T1000 (cell line): ENCODE measurements around the gene ZMPSTE24.

Source experiments
- DNase-seq: peaks from one replicate; lab custom pipeline; 2025; ENCODE audit warnings: mixed read lengths; lab: John Stamatoyannopoulos, UW

The ZMPSTE24 gene

DNA sequence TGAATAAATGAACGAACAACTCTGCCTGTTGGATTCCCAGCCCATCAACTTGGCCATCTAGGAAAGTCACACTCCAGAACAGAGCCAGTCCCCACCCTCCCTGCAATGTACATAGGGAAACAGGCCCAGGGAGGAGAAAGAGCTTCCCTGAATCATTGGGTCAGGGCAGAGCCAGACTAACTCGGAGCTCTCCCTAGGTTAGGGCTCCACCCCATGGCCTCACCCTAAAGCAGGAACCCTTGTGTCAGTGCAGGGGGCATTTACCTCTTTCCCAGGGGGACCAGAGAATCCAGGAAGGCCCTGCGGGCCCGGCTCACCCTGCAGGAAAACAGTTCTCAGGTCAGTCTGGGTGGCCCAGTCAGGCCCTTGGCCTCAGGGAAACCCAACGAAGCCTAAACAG is 47.4 kb downstream of the ZMPSTE24 start:
- no peak for DNase-seq

- DNase-seq = no peak
Observed at GRCh38 chr1:40305871-40306270, 47.8 kb downstream of the ZMPSTE24 start.

DNA sequence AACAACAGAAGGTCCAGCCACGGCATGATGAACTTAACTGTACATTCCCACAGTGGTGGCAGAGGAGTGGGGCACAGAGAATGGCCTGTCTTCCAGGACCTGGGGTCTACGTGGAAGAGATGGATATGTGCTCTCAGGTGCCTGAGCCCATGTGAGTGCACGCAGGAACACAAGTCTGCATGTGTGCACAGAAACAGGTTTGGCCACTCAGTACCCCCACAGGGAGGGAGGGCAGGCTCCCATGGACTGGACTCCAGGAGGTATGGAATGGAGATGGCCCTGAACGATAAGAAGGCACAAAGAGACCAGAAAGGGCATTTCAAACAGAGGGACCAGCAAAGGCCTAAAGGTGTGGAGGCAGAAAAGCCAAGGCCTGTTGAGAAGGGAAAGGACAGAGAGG is 48.3 kb downstream of the ZMPSTE24 start:
- no peak for DNase-seq

DNA sequence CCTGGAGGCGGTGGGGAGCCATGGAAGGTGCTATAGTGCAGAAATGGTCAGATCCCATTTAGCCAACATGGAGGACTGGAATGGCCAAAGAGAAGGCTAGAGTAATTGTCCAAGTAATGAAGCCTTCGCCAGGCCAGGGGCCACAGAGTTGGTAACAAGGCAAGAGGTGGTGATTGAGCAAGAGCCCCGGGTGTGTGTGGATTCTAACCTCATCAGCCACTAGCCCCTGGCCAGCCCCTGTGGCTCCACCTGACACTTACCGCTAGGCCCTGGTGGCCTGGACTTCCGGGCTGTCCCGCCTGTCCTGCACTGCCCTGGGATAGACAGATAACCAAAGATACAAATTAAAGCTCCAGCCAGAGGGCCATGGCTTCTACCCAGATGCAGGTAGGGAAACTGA is 49.1 kb downstream of the ZMPSTE24 start:
- DNase-seq = no peak

DNA sequence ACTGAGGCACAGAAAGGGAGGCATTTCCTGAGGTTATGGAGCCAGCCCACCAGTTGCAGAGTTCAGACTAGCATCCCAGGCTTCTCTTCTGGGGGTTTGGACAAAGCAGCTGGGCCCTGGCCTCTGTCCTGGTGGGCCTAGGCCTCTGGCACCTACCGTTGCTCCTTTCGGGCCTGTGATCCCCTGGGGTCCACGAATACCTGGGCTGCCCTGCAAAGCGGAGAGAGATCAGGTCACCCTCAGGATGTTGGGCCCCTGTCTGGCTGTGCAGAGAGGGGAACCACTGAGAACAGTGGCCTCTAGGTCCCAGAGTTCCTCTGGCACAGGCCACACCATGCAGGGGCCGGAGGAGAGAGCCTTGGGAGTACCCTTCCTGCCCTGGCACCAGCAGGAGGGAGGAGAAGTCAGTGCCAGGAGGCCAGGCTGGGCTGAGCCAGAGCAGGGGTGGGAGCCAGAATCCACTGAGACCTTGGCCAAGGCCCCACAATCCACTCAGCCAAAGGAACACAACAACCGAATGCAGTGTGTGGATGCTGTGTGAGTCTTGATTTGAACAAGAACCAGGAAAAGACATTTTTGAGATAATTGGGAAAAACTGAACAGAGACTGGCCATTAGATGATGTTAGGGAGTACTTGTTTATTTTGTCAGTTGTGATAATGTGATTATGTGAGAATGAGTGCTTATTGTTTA is 50.1 kb downstream of the ZMPSTE24 start:
- no peak for DNase-seq

DNA sequence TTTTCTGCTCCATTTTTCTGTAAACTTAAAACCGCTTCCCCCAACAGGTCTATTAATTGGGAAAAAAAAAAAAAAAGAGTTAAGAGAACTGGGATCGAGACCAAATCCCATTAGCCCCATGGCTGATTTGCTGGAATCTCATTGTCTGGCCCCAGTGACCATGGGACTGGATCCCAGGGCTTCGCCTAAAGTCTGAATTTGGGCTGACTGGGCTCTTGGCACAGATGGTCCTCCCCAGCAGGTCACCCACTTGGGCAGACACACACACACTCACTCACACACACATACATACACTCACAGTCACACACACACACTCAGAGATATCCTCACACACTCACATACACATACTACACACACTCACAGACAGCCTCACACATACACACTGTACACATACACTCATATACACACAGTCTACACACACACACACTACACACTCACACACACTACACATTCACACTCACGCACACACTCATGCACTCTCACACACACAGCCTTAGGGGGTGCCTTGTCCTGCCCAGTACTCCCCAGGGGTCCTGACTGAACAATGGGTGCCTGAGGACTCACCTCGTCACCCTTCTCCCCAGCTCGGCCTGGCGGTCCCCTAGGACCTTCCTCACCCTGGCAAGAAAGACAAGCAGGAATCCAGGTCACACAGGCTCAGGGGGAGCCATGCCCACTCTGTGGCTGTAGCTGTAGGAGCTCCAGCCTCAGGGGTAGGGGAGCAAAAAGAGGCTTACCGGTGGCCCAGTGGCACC is 51.5 kb downstream of the ZMPSTE24 start:
- no peak for DNase-seq

GRCh38 chr1:40310129-40310461 is 52.1 kb downstream of the ZMPSTE24 start:
- no peak for DNase-seq

DNA sequence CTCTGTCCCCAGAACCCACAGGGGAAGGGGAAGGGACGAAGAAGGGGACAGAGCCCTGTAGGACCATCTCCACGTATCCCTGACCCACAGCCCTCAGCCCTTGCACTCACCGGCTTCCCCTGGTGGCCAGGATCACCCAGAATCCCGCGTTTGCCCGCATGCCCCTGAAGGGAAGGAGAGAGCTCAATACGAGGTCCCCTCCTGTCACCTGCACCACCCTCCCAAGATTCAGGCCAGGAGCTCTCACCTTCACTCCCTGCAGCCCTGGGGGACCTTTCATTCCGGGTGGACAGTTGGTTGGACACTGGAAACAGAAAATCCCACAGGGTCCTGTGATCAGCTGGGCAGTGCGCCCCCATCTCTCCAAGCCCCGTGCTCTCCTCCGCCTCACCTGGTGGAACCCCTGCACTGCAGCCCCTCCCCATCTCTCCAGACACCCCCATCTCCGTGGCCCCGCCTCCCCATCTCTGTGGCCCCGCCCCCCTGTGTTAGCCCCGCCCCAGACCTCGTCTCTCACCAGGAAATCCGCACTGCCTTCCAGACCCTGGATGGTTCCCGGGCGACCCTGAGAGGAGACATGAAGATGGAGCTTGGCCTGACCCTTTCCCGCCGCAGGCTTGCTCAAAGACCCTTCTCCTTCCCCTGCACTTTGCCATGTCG is 53.1 kb downstream of the ZMPSTE24 start:
- DNase-seq = no peak

DNA sequence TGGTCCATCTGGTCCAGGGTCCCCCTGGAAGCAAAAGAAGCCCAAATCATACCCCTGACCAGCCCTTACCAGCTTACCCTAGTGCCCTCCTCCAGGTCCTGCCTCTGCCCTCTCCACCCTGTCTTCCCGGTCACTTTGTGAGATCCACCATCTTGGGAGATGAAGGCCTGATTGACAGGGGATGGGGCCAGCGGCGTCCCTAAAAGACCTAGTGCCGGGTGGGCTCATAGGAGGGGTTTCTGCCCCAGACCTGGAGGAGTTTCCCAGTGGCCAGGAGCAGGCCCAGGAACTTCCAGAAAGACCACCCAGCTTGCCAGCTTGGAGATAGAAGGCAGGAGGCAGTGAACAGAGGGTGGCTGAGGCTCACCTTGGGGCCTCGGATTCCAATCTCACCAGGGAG is 53.7 kb downstream of the ZMPSTE24 start:
- no peak for DNase-seq

DNA sequence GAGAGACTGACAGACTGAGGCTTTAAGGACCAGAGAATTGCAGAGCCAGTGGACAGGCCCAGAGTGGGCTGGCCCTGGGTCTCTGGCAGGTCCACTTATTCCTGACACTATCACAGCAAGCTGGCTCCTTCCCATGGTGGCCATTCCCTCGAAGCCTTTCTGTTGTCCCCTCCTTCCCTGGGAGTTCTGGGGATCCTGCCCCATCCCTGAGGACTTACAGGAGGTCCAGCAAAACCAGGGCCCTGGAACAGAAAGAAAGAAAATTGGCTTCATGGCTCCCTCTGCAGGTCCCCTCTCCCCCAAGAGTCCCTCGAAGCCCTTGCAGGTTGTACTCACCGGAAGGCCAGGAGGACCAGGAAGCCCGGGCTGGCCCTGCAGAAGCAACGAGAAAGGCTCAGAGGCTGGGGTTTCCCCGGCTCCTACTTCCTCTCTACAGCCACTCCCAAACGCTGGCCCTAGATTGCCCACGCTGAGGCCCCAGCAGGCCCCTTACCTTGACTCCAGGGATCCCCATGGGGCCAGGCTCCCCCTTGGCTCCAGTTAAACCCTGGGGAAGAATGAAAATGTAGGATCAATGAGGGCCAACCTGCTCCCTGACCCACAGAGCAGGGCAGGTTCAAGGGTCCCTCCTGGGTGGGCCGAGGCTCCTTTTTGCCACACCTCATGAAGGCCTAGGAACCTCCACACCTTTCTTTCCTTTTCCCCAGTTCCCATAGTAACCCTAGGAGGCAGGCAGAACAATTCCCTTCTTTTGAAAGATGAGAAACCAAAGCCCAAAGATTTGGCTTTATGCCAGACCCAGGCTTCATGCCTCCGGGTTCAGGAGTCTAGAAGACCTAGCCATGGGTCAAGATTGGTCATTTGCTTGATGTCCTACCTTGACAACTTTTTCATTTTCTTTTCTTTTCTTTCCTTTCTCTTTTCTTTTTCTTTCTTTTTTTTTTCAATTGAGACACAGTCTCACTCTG is 54.5 kb downstream of the ZMPSTE24 start:
- DNase-seq = no peak

- peak; percentile 62 for DNase-seq
Observed at GRCh38 chr1:40313329-40313957, 55.4 kb downstream of the ZMPSTE24 start.

GRCh38 chr1:40313958-40314720 is 56.1 kb downstream of the ZMPSTE24 start:
- no peak for DNase-seq

DNA sequence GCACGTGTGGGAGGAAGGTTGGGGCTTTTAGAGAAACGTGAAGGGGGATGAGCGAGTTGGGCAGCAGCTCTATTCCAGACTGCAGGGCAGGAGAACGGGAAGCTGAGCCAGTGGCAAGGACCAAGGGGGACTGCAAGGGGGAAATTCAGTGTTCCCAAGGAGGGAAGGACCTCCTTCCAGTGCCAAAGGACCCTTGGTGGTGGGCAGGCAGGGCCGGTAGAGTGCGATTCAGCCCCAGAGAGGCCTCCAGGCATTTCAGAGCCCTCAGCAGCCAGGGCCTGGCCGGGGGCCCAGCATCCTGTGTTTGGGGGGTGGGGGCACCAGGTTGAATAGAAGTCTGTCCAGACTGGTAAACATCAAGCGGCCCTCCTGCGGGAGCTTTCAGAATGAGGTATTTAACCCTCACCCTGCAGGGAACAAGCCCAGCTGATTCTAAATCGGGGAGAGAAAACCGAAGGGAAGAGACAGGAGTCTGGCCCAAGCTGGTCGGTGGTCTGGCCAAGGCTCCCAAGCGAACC is 56.7 kb downstream of the ZMPSTE24 start:
- DNase-seq = no peak

DNA sequence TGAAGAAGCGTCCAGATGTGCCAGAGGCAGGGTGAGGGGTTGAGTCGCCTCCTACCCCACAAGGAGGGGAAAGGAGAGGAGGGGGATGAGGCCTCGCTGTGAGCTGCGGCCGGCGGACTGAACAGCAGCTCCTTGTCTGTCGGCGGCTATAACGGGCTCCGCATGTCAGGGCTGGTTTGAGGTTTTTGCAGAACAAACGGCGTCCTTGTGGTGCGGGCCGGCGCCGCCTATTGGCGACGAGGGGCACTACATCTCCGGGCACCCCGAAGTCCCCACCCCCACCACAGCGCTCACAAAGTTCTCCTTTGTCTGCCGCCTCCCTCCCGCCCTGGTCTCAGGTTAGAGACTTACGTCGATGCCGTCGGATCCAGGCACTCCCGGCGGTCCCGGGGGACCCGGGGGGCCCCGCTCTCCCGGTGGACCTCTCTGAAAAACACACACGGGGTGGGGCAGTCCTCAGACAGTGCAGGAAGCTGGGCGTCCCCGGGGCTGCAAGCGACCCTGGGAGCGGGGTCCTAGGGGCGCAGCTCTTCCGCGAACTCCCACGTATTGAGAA is 57.3 kb downstream of the ZMPSTE24 start:
- no peak for DNase-seq

GRCh38 chr1:40315795-40316594 is 58.0 kb downstream of the ZMPSTE24 start:
- DNase-seq = no peak

GRCh38 chr1:40316595-40317393 is 58.8 kb downstream of the ZMPSTE24 start, which contains the start of gene COL9A2:
TSS of gene COL9A2 (minus strand) at chr1:40317286. CDS start at chr1:40317197, 89 bp downstream.
- no peak for DNase-seq

GRCh38 chr1:40317394-40318074 is 59.5 kb downstream of the ZMPSTE24 start:
- no peak for DNase-seq

DNA sequence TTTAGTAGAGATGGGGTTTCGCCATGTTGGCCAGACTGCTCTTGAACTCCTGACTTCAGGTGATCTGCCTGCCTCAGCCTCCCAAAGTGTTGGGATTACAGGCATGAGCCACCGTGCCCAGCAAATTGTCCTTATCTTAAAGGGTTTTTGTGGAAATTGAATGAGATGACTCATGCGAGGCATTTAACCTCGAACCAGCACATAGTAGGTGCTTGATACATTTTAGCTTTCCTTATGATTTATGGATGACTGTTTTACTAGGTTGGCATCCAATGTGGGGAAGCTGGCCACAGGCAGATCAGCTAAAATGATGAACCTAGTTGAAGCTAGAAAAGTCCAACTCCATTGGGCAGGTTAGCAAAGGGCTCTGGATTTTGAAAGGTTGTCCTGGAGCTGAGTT is 60.4 kb downstream of the ZMPSTE24 start:
- no peak for DNase-seq
